HepG2 (cell line): Measurements from ENCODE around the gene ERCC5. TPM values are rescaled to one million over a fixed set of nuclear protein-coding genes. Genes with fewer than 3 reads are reported as not detected.

ENCODE experiments used
- GABPB1 ChIP-seq: IDR thresholded peaks from 2 replicates; pipeline ENCODE4 v1.6.1; 2016; ENCODE audit warnings: mild to moderate bottlenecking, missing genetic modification reagents, moderate library complexity, missing compliant biosample characterization
- MXI1 ChIP-seq: IDR thresholded peaks from 3 replicates; pipeline ENCODE4 v1.6.1; 2012; ENCODE audit warnings: low read depth, low read length, inconsistent platforms, borderline replicate concordance
- MYC ChIP-seq: sonication (generic); formaldehyde crosslinking; IDR thresholded peaks from 2 replicates; pipeline ENCODE4 v1.9.0; 2021; ENCODE audit warnings: missing genetic modification reagents, borderline replicate concordance
- POLR2AphosphoS5 ChIP-seq: IDR thresholded peaks from 2 replicates; pipeline ENCODE4 v1.6.1; 2012; ENCODE audit warnings: low read depth, low read length
- RBM22 ChIP-seq: fragments of 200-400 bp; formaldehyde crosslinking; optimal IDR thresholded peaks from 2 replicates; pipeline ENCODE3; 2017; ENCODE audit warnings: mild to moderate bottlenecking, low read length, moderate library complexity
- SETDB1 ChIP-seq: sonication (generic); formaldehyde crosslinking; IDR thresholded peaks from 2 replicates; pipeline ENCODE4 v1.5.1; 2020; ENCODE audit warnings: missing genetic modification reagents, mild to moderate bottlenecking, borderline replicate concordance
- SIN3B ChIP-seq: fragments of 150-350 bp; IDR thresholded peaks from 2 replicates; pipeline ENCODE4 v1.6.1; 2014; ENCODE audit warnings: low read length
- SMAD3 ChIP-seq: sonication (generic); formaldehyde crosslinking; IDR thresholded peaks from 2 replicates; pipeline ENCODE4 v1.4.0; 2020; ENCODE audit warnings: missing genetic modification reagents
- SRSF9 ChIP-seq: fragments of 200-400 bp; formaldehyde crosslinking; IDR thresholded peaks from 2 replicates; pipeline ENCODE4 v1.6.1; 2018; ENCODE audit warnings: borderline replicate concordance, mild to moderate bottlenecking, low read depth, low read length; ENCODE audit not compliant: insufficient read depth, poor library complexity, severe bottlenecking
- TARDBP ChIP-seq: sonication (generic); formaldehyde crosslinking; IDR thresholded peaks from 2 replicates; pipeline ENCODE4 v1.8.0; 2022; ENCODE audit warnings: mild to moderate bottlenecking, missing genetic modification reagents
- TEAD2 ChIP-seq: sonication (generic); formaldehyde crosslinking; IDR thresholded peaks from 2 replicates; pipeline ENCODE4 v1.9.0; 2021; ENCODE audit warnings: missing genetic modification reagents
- ZNF652 ChIP-seq: IDR thresholded peaks from 2 replicates; pipeline ENCODE4 v1.6.1; 2016; ENCODE audit warnings: low read depth, borderline replicate concordance
- ZNF703 ChIP-seq: sonication (generic); formaldehyde crosslinking; IDR thresholded peaks from 2 replicates; pipeline ENCODE4 v1.5.1; 2020; ENCODE audit warnings: missing genetic modification reagents, mild to moderate bottlenecking, moderate library complexity, borderline replicate concordance
- polyA plus RNA-seq, 8 experiments: library from polyadenylated mRNA; depleted of rRNA in 3 of 8; stranded (reverse) in 7 of 8; unstranded in 1 of 8; fragments of >200 nt; fragmentation: Illumina TruSeq in 4 of 8; extraction: Trizol in 4 of 8; gene quantifications; 2 replicates each; pipeline versions ENCODE4 v1.2.1 to v1.2.3, GENCODE V29; 2011 to 2016; ENCODE audit warnings: low read depth in 4 of 8, missing spikeins in 1 of 8, mixed read lengths in 1 of 8; ENCODE audit not compliant: insufficient read depth in 1 of 8
- total RNA-seq, 5 experiments: library from RNA; depleted of rRNA; stranded (reverse); fragments of >200 nt; fragmentation: Illumina TruSeq; extraction: Trizol; gene quantifications; 2 replicates each; pipeline ENCODE4 v1.2.3, GENCODE V29; 2016; ENCODE audit warnings: low read depth in 1 of 5
- TF ChIP-seq, protein P1 (sequence below): sonication (generic); formaldehyde crosslinking; IDR thresholded peaks from 2 replicates; pipeline ENCODE4 v1.4.0; 2020; ENCODE audit warnings: missing genetic modification reagents
- TF ChIP-seq, protein P2 (sequence below): sonication (generic); formaldehyde crosslinking; IDR thresholded peaks from 2 replicates; pipeline ENCODE4 v1.5.0; 2020; ENCODE audit warnings: mild to moderate bottlenecking, missing genetic modification reagents
- TF ChIP-seq, protein P3 (sequence below): sonication (generic); formaldehyde crosslinking; IDR thresholded peaks from 2 replicates; pipeline ENCODE4 v1.8.0; 2022; ENCODE audit warnings: missing genetic modification reagents, mild to moderate bottlenecking, moderate library complexity, borderline replicate concordance
- TF ChIP-seq, protein P4 (sequence below): sonication (generic); formaldehyde crosslinking; IDR thresholded peaks from 2 replicates; pipeline ENCODE4 v1.4.0; 2020; ENCODE audit warnings: missing genetic modification reagents
- TF ChIP-seq, protein P5 (sequence below): sonication (generic); formaldehyde crosslinking; IDR thresholded peaks from 2 replicates; pipeline ENCODE4 v1.4.0; 2020; ENCODE audit warnings: missing genetic modification reagents; ENCODE audit errors: not compliant biosample characterization

The ERCC5 gene
- total and polyA plus RNA-seq, 2 of the 13 experiments (the other 11 are each of a cell fraction or from before 2014, with no cell fraction given) = 12.9 to 35.5 TPM

DNA sequence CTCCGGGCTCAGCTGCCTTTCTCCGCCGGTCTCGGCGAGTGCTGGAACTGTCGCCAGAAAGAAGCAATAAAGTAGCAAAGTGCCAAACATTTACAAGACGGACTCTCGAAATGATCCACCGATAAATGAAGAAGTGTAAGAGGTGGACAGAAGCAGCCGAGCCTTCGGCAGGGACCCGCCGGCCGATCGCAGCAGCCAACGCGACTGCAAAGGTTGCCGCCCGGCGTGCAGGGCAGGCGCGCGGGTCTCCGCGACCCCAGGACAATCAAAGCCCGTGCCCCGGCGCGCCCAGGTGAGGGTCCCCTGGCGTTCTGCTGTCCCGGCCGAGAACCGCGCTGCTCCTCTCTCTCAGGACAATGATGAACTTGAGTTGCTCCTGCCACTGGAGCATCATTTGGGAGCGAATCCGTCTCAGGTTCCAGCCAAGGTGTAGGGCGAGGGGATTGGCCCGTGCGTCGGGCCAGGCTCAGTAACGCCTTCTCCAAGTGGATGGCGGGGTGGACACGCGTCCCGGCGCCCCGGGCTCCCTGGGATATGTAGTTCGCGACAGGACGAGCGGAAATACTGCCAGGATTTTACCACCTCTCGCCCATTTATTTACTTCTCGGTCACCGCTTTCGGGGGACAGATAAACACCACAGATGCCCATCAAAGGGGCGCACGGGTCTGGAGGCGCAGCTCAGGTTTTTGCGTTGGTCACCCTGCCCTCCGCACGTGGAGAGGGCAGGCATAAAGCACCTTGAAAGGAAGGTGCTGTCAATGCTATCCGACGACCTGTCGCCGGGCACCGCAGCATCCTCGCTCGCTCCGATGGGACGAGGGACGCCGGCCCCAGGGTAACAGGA, 47.0 kb upstream of the ERCC5 start, which contains the start of the genes BIVM and POGLUT2 (continued):
- TF ChIP-seq, protein P1, sequence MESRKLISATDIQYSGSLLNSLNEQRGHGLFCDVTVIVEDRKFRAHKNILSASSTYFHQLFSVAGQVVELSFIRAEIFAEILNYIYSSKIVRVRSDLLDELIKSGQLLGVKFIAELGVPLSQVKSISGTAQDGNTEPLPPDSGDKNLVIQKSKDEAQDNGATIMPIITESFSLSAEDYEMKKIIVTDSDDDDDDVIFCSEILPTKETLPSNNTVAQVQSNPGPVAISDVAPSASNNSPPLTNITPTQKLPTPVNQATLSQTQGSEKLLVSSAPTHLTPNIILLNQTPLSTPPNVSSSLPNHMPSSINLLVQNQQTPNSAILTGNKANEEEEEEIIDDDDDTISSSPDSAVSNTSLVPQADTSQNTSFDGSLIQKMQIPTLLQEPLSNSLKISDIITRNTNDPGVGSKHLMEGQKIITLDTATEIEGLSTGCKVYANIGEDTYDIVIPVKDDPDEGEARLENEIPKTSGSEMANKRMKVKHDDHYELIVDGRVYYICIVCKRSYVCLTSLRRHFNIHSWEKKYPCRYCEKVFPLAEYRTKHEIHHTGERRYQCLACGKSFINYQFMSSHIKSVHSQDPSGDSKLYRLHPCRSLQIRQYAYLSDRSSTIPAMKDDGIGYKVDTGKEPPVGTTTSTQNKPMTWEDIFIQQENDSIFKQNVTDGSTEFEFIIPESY = no peak
- TF ChIP-seq GABPB1 (CRISPR knock-in tag) (peak; percentile 89), POLR2AphosphoS5 (peak; percentile 79), SIN3B (no peak; the same call in 1 of the 2 replicates), TARDBP (peak; percentile 54), MYC (CRISPR knock-in tag) (peak; percentile 54; the same call in 1 of the 2 replicates), MXI1 (no peak; the same call in 2 of the 3 replicates), RBM22 (no peak), SETDB1 (CRISPR knock-in tag) (no peak), TEAD2 (CRISPR knock-in tag) (no peak), ZNF652 (CRISPR knock-in tag) (no peak), ZNF703 (CRISPR knock-in tag) (0 out of 2 replicates have a peak, but pooled peaks have one; percentile 54), SRSF9 (no peak), SMAD3 (peak; percentile 59; the same call in 1 of the 2 replicates)
- TF ChIP-seq, protein P2, sequence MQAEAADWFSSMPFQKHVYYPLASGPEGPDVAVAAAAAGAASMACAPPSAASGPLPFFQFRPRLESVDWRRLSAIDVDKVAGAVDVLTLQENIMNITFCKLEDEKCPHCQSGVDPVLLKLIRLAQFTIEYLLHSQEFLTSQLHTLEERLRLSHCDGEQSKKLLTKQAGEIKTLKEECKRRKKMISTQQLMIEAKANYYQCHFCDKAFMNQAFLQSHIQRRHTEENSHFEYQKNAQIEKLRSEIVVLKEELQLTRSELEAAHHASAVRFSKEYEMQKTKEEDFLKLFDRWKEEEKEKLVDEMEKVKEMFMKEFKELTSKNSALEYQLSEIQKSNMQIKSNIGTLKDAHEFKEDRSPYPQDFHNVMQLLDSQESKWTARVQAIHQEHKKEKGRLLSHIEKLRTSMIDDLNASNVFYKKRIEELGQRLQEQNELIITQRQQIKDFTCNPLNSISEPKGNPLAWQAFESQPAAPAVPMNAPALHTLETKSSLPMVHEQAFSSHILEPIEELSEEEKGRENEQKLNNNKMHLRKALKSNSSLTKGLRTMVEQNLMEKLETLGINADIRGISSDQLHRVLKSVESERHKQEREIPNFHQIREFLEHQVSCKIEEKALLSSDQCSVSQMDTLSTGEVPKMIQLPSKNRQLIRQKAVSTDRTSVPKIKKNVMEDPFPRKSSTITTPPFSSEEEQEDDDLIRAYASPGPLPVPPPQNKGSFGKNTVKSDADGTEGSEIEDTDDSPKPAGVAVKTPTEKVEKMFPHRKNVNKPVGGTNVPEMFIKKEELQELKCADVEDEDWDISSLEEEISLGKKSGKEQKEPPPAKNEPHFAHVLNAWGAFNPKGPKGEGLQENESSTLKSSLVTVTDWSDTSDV (CRISPR knock-in tag) = 0 out of 2 replicates have a peak, but pooled peaks have one; percentile 62
- TF ChIP-seq, protein P3, sequence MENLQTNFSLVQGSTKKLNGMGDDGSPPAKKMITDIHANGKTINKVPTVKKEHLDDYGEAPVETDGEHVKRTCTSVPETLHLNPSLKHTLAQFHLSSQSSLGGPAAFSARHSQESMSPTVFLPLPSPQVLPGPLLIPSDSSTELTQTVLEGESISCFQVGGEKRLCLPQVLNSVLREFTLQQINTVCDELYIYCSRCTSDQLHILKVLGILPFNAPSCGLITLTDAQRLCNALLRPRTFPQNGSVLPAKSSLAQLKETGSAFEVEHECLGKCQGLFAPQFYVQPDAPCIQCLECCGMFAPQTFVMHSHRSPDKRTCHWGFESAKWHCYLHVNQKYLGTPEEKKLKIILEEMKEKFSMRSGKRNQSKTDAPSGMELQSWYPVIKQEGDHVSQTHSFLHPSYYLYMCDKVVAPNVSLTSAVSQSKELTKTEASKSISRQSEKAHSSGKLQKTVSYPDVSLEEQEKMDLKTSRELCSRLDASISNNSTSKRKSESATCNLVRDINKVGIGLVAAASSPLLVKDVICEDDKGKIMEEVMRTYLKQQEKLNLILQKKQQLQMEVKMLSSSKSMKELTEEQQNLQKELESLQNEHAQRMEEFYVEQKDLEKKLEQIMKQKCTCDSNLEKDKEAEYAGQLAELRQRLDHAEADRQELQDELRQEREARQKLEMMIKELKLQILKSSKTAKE (CRISPR knock-in tag) = no peak
- TF ChIP-seq, protein P4, sequence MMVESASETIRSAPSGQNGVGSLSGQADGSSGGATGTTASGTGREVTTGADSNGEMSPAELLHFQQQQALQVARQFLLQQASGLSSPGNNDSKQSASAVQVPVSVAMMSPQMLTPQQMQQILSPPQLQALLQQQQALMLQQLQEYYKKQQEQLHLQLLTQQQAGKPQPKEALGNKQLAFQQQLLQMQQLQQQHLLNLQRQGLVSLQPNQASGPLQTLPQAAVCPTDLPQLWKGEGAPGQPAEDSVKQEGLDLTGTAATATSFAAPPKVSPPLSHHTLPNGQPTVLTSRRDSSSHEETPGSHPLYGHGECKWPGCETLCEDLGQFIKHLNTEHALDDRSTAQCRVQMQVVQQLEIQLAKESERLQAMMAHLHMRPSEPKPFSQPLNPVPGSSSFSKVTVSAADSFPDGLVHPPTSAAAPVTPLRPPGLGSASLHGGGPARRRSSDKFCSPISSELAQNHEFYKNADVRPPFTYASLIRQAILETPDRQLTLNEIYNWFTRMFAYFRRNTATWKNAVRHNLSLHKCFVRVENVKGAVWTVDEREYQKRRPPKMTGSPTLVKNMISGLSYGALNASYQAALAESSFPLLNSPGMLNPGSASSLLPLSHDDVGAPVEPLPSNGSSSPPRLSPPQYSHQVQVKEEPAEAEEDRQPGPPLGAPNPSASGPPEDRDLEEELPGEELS (CRISPR knock-in tag) = 0 out of 2 replicates have a peak, but pooled peaks have one; percentile 32
- TF ChIP-seq, protein P5, sequence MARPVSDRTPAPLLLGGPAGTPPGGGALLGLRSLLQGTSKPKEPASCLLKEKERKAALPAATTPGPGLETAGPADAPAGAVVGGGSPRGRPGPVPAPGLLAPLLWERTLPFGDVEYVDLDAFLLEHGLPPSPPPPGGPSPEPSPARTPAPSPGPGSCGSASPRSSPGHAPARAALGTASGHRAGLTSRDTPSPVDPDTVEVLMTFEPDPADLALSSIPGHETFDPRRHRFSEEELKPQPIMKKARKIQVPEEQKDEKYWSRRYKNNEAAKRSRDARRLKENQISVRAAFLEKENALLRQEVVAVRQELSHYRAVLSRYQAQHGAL (CRISPR knock-in tag) = no peak
